Glutamatergic neuron (in vitro differentiated cells): ENCODE measurements around the gene RGS14. TPM values are rescaled to one million over a fixed set of nuclear protein-coding genes. Genes with fewer than 3 reads are reported as not detected.
A peak's percentile ranks its signal among the peaks of the same experiment; 100 is the strongest.

Experiments
- DNase-seq: peaks from one replicate; pipeline ENCODE4 v3.0.0; 2022
- H3K27ac Mint-ChIP-seq: one replicate; pipeline ENCODE4 v1.8.0; 2020; ENCODE audit warnings: mild to moderate bottlenecking, mixed read lengths, inconsistent platforms; ENCODE audit not compliant: unreplicated experiment
- H3K27me3 Mint-ChIP-seq: one replicate; pipeline ENCODE4 v1.8.0; 2020; ENCODE audit warnings: mild to moderate bottlenecking, moderate library complexity, mixed read lengths, inconsistent platforms; ENCODE audit not compliant: unreplicated experiment
- H3K36me3 Mint-ChIP-seq: one replicate; pipeline ENCODE4 v1.8.0; 2020; ENCODE audit warnings: mild to moderate bottlenecking, mixed read lengths, inconsistent platforms; ENCODE audit not compliant: unreplicated experiment
- H3K4me1 Mint-ChIP-seq: one replicate; pipeline ENCODE4 v1.8.0; 2020; ENCODE audit warnings: mild to moderate bottlenecking, low read depth, mixed read lengths, inconsistent platforms; ENCODE audit not compliant: unreplicated experiment
- H3K4me3 Mint-ChIP-seq: one replicate; pipeline ENCODE4 v1.8.0; 2020; ENCODE audit warnings: mild to moderate bottlenecking, mixed read lengths, inconsistent platforms; ENCODE audit not compliant: unreplicated experiment
- H3K9me3 Mint-ChIP-seq: one replicate; pipeline ENCODE4 v1.8.0; 2020; ENCODE audit warnings: mild to moderate bottlenecking, moderate library complexity, mixed read lengths, inconsistent platforms; ENCODE audit not compliant: unreplicated experiment
- CTCF ChIP-seq: fragments of 200-600 bp; sonication (generic); IDR thresholded peaks from one replicate; pipeline ENCODE4 v1.5.0; 2021; ENCODE audit not compliant: partially characterized antibody, unreplicated experiment
- total RNA-seq: library from RNA; stranded (reverse); fragmentation: NEBNext Ultra II Directional; extraction: Animal tissue kit (Norgen Biotek cat#: 25700); gene quantifications from one replicate; pipeline ENCODE4 v1.2.1, GENCODE V29; 2021; ENCODE audit not compliant: unreplicated experiment

Gene RGS14
- total RNA-seq, 1 donor from 2014 or later = 15.9 TPM

- no peak for TF ChIP-seq CTCF
- H3K27ac Mint-ChIP-seq = no peak overlapping the region
- DNase-seq = no peak
- peaks cover 8% of the 10 kb centered on the region for H3K9me3 Mint-ChIP-seq
- no peak overlapping the region for H3K4me3 Mint-ChIP-seq
- H3K36me3 Mint-ChIP-seq = no peaks in the 10 kb centered on the region
- peaks cover 7% of the 10 kb centered on the region for H3K4me1 Mint-ChIP-seq
- H3K27me3 Mint-ChIP-seq = peaks cover 15% of the 10 kb centered on the region
These were observed 28.8 kb downstream of the RGS14 start for GRCh38 chr5:177386542-177386941.

- Mint-ChIP-seq H3K9me3 (peaks cover 6% of the 10 kb centered on the region), H3K27me3 (peaks cover 13% of the 10 kb centered on the region), H3K4me3 (no peak overlapping the region), H3K4me1 (peaks cover 7% of the 10 kb centered on the region), H3K27ac (no peak overlapping the region), H3K36me3 (no peaks in the 10 kb centered on the region)
- TF ChIP-seq CTCF = no peak
- no peak for DNase-seq
These were observed 29.7 kb downstream of the RGS14 start for GRCh38 chr5:177387405-177387804.

- no peaks in the 10 kb centered on the region for H3K36me3 Mint-ChIP-seq
- H3K27ac Mint-ChIP-seq = no peak overlapping the region
- no peak for DNase-seq
- no peak for TF ChIP-seq CTCF
- H3K4me1 Mint-ChIP-seq = peaks cover 7% of the 10 kb centered on the region
- peaks cover 12% of the 10 kb centered on the region for H3K27me3 Mint-ChIP-seq
- peak overlapping the region; percentile 25 for H3K4me3 Mint-ChIP-seq
- H3K9me3 Mint-ChIP-seq = peaks cover 5% of the 10 kb centered on the region
These were observed 30.9 kb downstream of the RGS14 start for GRCh38 chr5:177388521-177389052.

- Mint-ChIP-seq H3K27me3 (peaks cover 10% of the 10 kb centered on the region), H3K4me1 (peaks cover 7% of the 10 kb centered on the region), H3K4me3 (no peak overlapping the region), H3K36me3 (no peaks in the 10 kb centered on the region), H3K27ac (no peak overlapping the region), H3K9me3 (peaks cover 5% of the 10 kb centered on the region)
- no peak for TF ChIP-seq CTCF
- DNase-seq = no peak
These were observed 31.8 kb downstream of the RGS14 start for GRCh38 chr5:177389241-177390169.
